SKM-1 (cell line): ENCODE measurements around the gene PRXL2A.
"Not testable (repeated sequence)": the region's sequence is repeated elsewhere in the genome, so short reads cannot be mapped to it uniquely, and the experiment has no call there.

Source experiments
- DNase-seq: peaks from one replicate; lab custom pipeline; 2025; ENCODE audit not compliant: unreplicated experiment; lab: John Stamatoyannopoulos, UW

PRXL2A gene

DNA sequence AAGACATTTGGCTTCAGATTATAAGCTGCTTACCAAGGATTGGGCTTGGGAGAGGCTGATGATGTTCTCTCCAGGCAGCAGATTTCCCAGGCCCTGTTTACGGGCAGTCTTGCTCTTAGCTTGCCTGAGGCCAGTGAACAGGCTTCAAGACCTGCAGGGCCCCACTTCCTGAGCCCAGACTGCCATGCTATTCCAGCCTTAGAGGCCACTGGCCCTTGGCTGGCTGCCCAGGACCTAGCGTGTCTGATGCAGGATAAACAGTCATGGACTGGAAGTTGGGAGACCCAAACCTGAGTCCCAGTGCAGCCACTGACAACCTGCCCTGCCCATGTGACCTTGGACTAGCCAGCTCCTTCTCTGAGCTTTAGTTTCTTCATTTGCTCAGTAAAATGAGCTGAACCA, 2.9 kb downstream of the PRXL2A start:
- DNase-seq = no peak

- DNase-seq = no peak
Measured at GRCh38 chr10:80411681-80412220, 3.4 kb downstream of the PRXL2A start.

GRCh38 chr10:80412486-80412885, 4.1 kb downstream of the PRXL2A start:
- DNase-seq = no peak

DNA sequence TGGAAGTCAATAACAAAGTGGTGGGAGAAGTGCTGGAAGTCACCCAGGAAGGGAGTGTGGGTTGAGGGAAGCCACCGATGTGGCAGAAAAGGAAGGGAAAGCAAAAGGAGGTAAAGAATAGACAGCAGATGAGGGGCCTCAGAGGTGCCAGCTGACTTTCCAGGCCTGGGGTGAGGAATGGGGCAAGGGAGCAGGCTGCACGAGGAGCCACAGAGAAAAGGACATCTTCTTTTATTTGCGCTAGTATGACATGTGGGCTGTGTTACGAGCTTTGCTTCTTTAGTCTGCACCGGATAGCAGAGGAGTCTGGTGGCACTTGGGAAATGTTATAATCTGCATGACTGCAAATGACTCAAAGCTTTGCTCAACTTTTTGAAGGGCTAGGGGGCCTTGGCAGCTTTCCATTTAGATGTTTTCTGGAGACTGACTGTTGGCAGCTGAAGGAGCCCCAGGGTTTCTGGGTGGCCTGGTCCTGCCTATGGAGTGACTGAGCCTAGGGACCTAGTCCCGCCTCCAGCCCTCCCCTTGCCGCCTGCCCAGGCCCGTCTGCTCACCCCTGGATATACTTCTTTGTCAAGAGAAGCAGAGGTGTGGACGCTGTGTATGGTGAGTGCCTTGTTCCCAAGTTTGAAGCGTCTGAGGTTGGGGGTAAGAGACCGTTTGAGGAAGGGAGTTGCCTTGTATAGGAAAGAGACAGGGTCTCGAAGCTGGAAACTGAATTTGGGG, 5.1 kb downstream of the PRXL2A start:
- DNase-seq = no peak

DNA sequence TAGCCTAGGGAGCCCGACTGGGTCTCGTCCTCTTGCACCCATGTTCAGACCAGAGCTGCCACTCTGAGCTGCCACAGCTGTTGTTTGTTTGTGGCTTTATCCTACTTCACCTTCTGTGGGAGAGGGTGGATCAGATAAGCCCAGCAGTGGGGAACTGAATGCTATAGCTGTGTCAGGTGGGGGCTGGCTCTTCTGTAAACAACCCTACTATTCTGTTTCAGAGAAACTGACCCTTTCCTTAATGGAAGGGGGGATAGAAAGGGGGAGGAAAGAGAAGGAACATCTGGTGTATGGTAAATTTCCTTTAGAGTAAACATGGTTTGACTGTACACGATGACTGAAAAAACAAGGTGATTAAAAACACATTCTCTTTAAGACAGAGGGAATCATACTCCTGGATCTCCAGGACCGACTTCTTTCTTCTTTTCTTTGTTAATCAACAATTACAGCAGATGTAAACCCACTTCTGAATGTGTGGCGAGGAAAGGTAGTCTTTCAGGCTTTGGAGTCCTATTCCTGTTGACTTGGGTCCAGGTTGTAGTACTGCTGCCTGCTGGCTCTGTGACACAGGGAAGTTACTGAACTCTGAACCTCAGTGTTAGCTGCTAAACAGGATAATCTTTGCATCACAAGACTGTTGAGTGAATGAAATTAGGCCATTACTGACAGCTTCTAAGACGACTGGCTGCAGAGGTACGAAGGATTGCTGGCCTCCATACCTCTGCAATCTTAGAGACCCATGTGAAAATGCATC, 6.0 kb downstream of the PRXL2A start:
- DNase-seq = no peak

DNA sequence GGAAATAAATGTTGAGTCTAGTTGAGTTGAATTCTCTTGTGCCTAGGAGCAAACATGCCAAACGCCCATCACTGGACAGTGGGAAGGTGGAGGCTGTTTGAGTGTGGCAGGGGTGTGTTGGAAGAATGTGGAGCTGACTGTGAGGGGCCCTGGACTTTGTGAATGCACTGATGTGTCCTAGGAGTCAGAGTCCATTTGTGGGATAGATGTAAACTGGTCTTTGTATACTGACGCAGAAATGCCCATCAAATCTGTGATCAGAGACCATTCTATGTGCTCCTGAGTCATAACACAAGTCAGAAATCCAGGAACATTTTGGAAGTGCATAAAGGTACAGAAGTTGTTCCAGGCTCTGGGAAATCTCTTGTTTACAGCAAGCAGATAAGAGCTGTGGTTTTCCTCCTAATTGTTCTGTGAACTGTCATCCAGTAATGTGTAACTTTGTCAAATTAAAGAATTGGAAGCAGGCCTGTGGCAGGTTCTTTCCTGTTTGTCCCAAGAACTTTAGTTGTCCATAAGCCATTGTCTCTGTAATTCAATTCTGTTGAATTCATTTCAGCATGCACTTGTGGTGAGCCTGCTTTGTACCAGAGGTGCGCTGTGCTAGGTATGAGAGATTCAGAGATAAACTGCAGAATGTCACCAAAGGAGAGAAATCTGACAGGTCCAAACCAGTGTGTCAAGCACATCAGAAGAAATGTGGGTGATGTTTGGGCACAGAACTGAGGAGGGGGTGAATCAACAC, 7.6 kb downstream of the PRXL2A start:
- no peak for DNase-seq

GRCh38 chr10:80416479-80417098, 8.2 kb downstream of the PRXL2A start:
- DNase-seq = no peak

DNA sequence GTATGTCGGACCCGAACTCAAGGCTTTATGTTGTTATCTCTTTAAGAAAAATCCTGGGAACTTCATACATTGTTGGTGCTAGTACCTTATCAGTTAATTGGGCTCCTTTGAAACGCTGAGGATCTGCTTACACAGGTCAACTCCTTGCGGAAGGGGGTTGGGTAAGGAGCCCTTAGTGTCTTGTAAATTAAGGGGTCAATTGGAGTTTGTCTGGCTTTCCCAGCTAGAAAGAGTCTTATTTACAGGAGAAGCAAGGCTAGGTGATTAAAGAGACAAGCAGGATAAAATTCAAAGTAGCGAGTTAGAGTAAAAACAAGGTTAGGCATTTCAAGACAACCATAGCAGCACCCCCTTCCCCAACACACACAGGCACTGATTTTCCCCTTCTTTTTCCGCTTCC, 8.9 kb downstream of the PRXL2A start:
- not testable (repeated sequence) for DNase-seq

DNA sequence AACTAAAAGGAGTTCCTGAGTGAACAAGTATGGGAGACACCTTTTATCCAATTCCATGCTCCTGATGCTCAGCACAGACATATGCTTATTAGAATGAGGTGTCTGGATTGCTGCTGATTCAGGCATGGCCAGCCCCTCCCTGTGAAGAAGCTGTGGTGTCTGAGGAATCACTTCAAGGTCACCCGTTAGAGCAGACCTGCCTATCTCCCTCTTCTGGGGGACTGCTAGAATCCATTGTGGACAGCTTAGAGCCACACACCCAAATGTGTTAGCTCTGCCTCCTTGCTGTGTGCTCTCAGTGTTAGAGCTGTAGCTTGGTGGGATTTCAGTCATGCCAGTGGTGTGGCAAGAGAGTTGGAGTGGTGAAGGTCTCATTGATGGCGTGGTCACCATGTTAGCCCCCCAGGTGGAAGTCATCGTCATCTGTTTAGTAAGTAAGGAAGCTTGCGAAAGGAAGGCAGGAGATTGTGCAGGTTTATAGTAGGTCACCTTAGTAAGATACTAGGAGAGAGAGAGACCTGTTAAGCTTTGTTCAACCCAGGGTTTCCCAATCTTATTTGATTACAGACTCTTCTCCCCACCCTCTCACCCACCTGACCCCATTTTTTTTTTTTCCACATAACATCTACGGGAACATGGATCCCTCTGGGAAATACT, 12.8 kb downstream of the PRXL2A start:
- DNase-seq = no peak

- no peak for DNase-seq
Measured at GRCh38 chr10:80421707-80422536, 13.6 kb downstream of the PRXL2A start.

DNA sequence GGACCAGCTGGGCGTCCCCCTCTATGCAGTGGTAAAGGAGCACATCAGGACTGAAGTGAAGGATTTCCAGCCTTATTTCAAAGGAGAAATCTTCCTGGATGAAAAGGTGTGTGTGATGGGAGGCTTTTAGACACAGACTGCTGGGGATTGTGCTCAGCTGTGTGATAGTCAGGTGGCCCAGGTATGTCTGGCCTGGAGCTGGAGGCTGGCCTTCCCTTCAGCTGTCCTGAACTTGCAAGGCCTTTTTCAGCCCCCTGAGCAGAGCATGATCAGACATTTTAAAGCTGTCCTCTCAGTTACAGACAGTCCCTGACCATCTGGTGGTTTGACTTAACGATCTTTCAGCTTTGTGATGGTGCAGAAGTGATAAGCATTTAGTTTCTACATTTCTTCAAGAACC, 17.6 kb downstream of the PRXL2A start:
- no peak for DNase-seq

DNA sequence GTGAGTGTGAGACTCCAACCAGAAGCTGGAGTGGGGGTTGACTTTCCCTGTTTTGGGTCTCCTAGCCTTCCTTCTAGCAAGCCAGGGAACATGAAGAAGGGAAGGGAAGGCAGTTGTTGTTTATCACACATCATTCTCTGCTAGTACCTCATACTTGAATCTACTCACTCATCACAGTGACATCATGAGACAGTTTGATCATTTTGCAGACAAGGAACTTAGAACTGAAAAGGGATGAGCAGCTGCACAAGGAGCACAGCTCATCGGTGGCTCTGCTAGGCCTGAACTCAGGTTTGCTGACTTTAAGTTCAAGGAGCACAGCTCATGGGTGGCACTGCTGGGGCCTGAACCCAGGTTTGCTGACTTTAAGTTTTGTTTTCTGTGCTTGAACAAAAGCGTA, 19.2 kb downstream of the PRXL2A start:
- DNase-seq = no peak

DNA sequence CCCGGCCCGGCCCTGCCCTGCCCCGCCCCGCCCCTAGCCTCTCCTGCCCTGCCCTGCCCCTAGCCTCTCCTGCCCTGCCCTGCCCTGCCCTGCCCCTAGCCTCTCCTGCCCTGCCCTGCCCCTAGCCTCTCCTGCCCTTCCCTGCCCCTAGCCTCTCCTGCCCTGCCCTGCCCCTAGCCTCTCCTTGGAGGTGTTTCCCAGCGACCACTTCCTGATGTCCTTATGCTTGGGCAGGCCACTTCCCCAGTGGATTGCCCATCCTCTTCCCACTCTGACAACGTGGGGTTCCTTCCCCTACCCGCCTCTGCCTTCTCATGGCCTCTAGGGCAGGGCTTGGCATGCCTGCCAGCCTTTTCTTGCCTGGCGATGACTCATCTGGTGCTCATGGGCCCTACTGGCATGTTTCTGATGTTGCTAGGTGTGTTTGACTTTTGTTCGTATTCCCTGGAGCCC, 21.2 kb downstream of the PRXL2A start:
- no peak for DNase-seq

GRCh38 chr10:80433134-80433533, 24.8 kb downstream of the PRXL2A start:
- DNase-seq = no peak

DNA sequence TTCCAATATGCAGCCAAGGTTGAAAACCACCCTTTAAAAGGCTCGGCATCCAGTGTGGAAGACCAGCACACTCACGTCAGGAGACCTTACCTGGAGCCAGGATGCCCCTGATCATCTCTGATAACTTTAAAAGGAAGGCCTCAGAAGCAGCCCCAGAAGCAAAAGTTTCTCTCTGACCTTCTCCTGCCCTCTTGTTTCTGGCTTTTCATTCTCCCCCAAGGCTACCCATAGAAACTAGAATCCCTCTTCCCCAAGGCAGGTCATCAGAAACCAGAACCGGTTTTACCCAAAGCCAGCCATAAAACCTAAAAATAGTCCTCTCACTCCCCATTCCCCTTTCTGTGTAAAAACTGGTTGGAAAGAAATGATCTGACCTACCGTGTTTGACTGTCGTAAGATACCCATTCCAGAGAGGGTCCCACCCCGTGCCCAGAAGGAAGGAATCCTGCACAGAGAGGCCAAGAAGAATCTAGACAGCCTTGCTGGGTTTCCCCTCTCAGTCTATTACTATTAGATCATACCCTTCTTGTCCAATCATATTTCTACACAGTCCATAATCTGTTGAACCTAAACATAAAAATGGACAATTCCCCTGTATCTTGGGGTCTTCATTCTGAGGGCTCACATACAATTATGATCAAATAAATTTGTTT, 28.2 kb downstream of the PRXL2A start:
- no peak for DNase-seq

- no peak for DNase-seq
Measured at GRCh38 chr10:80437227-80437626, 28.9 kb downstream of the PRXL2A start.

DNA sequence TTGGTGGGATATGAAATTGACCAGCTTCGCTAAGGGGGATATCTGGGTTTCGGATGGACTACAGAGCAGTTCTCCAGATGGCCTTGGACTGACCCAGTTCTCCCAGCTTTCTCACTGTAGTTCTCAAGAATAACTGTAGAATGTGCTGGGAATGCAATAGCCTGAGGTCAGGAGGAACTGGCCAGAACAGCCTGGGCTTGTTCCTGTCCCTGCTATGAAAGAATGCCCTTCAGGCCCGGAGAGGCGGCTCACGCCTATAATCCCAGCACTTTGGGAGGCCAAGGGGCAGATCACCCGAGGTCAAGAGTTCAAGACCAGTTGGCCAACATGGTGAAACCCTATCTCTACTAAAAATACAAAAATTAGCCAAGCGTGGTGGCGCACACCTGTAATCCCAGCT, 33.5 kb downstream of the PRXL2A start:
- DNase-seq = no peak

- DNase-seq = no peak
Measured at GRCh38 chr10:80442879-80443278, 34.5 kb downstream of the PRXL2A start.

DNA sequence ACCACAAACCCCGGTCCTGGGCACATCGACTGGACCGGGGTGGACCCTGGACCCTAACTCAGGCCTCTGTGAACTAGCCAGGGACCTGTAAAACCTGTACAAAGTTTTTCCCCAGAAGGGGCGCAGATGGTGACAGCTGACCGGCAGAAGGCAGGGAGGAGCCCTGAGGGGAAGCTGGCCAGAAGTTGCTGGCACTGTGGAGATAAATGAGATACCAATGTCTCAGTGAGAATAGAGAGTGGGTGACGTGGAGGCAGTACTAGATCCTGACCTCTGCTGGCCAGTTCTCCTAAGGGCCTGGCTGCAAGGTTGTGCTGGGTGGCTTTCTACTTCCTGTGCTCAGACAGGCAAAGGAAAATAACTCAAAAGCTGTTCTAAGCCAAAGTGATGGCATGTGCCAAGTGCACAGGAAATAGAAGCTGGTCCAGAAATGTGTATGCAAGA, 35.2 kb downstream of the PRXL2A start:
- peak; percentile 25 for DNase-seq
